Transverse colon (tissue), 4 donors: ENCODE results near the gene LCA5L. TPM values are rescaled to one million over a fixed set of nuclear protein-coding genes. Genes with fewer than 3 reads are reported as not detected.
A peak's percentile ranks its signal among the peaks of the same experiment; 100 is the strongest.

Experiments used
- DNase-seq: peaks from one replicate; pipeline ENCODE4 v3.0.0-alpha.2; 2019
- H3K27ac ChIP-seq, 4 donors: fragments of 200-600 bp; sonication (generic); 2 replicates each; pipeline ENCODE4 v1.5.1; 2016 to 2018; ENCODE audit warnings: inconsistent platforms in 4 of 4
- H3K27me3 ChIP-seq: fragments of 200-600 bp; sonication (generic); 2 replicates; pipeline ENCODE4 v1.5.1; 2017; ENCODE audit warnings: inconsistent platforms
- H3K36me3 ChIP-seq, 4 donors: fragments of 200-600 bp; sonication (generic); 2 replicates each; pipeline ENCODE4 v1.5.1; 2017 to 2019; ENCODE audit warnings: inconsistent platforms in 4 of 4
- H3K4me1 ChIP-seq, 4 donors: fragments of 200-600 bp; sonication (generic); 2 replicates each; pipeline ENCODE4 v1.5.1; 2017 to 2020; ENCODE audit warnings: inconsistent platforms in 4 of 4
- H3K4me3 ChIP-seq, 4 donors: fragments of 200-600 bp; sonication (generic); 1 replicate in 1 of 4; 2 replicates in 3 of 4; pipeline versions ENCODE4 v1.5.1 to v1.6.1; 2017 to 2019; ENCODE audit warnings: inconsistent platforms in 4 of 4
- H3K9me3 ChIP-seq, 2 donors: fragments of 200-600 bp; sonication (generic); 2 replicates each; pipeline ENCODE4 v1.5.1; 2017 to 2019; ENCODE audit warnings: inconsistent platforms in 2 of 2
- CTCF ChIP-seq, 5 experiments: fragments of 200-600 bp in 3 of 5; fragments of 450-650 bp in 2 of 5; sonication (generic) in 3 of 5; IDR thresholded peaks; 1 replicate in 2 of 5; 2 replicates in 3 of 5; pipeline ENCODE4 v1.5.1; 2016 to 2017; ENCODE audit warnings: antibody characterized with exemption in 5 of 5, inconsistent platforms in 3 of 5, mild to moderate bottlenecking in 2 of 5, moderate library complexity in 1 of 5
- EP300 ChIP-seq: sonication (generic); formaldehyde crosslinking; IDR thresholded peaks from one replicate; pipeline ENCODE4 v1.6.1; 2017; ENCODE audit warnings: antibody characterized with exemption, low read depth
- POLR2A ChIP-seq: fragments of 450-650 bp; IDR thresholded peaks from one replicate; pipeline ENCODE4 v1.6.1; 2016; ENCODE audit warnings: antibody characterized with exemption, mild to moderate bottlenecking, moderate library complexity
- POLR2AphosphoS5 ChIP-seq, 3 donors: sonication (generic); formaldehyde crosslinking; IDR thresholded peaks; one replicate each; pipeline ENCODE4 v1.6.1; 2016; ENCODE audit warnings: antibody characterized with exemption in 3 of 3
- WGBS, 2 donors: methylation state at CpG; one replicate each; pipeline ENCODE4 v1.1.5; 2018; ENCODE audit warnings: low coverage in 1 of 2; 5-methylcytosine and 5-hydroxymethylcytosine counted together
- in situ Hi-C, 4 donors: fragments of 200-750 bp; cut with MboI; loops; one replicate each; pipeline versions ENCODE4 v1.15.0 to v1.15.1; 2017; ENCODE audit warnings: low sequenced_read_pairs in 3 of 4, low pct_ligation_motif_present in 1 of 4, low pct_unique_long_range_greater_than_20kb in 1 of 4
- intact Hi-C: fragments of 100-400 bp; cut with DNase I; formaldehyde crosslinking; loops from one replicate; pipeline ENCODE4 v1.15.1; 2023; ENCODE audit warnings: low total_unique reads
- total RNA-seq, 4 donors: library from RNA; depleted of rRNA; stranded (reverse); fragments of >200 nt; gene quantifications; one replicate each; pipeline ENCODE4 v1.1.0, GENCODE V29; 2016

LCA5L gene
- total RNA-seq: under 1 TPM in 2 of 4 donors, not detected in 2; 0.55 to 0.79 TPM

GRCh38 chr21:39445321-39446269 is at the start of gene LCA5L:
LCA5L (minus strand) TSS chr21:39445778; CDS start chr21:39428493, 17,285 bp downstream.
- Histone ChIP-seq H3K27me3 (no peaks in the 10 kb centered on the region), H3K4me3 (peak within 1 kb of the TSS; percentile 60 to 97 (median 83)), H3K4me1 (peaks cover 0 to 13% (median 8%) of the 10 kb centered on the region in 4 donors), H3K36me3 (no peaks in the 10 kb centered on the region), H3K9me3 (no peaks in the 10 kb centered on the region), H3K27ac (peak within 1 kb of the TSS; percentile 83 to 93 (median 91))
- DNase-seq: peak; percentile 93
- in situ Hi-C loops (no loop called here), intact Hi-C loops (no loop called here)
- 0 to 1% methylated on average over 9 to 51 of the region's 83 CpGs for WGBS, 2 donors
- peak; percentile 76 to 82 (median 81) for TF ChIP-seq POLR2AphosphoS5 (IDR thresholded peaks at IDR 0.05)
- no peak for TF ChIP-seq CTCF (IDR thresholded peaks at IDR 0.05)
- TF ChIP-seq POLR2A: peak; percentile 71

- intact Hi-C loops: no loop called here
- H3K4me1 ChIP-seq: no peaks in the 10 kb centered on the region
- no peaks in the 10 kb centered on the region for H3K36me3 ChIP-seq
- no peak overlapping the region for H3K27ac ChIP-seq
- H3K4me3 ChIP-seq: no peak overlapping the region
- 50 to 80% methylated on average over 1 of the region's 1 CpG for WGBS, 2 donors
- H3K9me3 ChIP-seq: peaks cover 0 to 3% of the 10 kb centered on the region in 2 donors
- no peak for TF ChIP-seq EP300
- TF ChIP-seq POLR2AphosphoS5 (IDR thresholded peaks at IDR 0.05): no peak
- no peak for TF ChIP-seq POLR2A
- no peak for TF ChIP-seq CTCF (IDR thresholded peaks at IDR 0.05)
- in situ Hi-C loops: no loop called here
- H3K27me3 ChIP-seq: no peaks in the 10 kb centered on the region
- DNase-seq: no peak
Observed at GRCh38 chr21:39489380-39489924, 43.9 kb upstream of the LCA5L start.

- 63 to 76% methylated on average over 6 of the region's 6 CpGs for WGBS, 2 donors
- intact Hi-C loops: no loop called here
- in situ Hi-C loops: no loop called here
Observed at GRCh38 chr21:39484711-39485276, 39.2 kb upstream of the LCA5L start.

More at GRCh38 chr21:39484711-39485276, 39.2 kb upstream of the LCA5L start:
- Histone ChIP-seq H3K4me1 (no peaks in the 10 kb centered on the region), H3K27ac (no peak overlapping the region), H3K36me3 (no peaks in the 10 kb centered on the region), H3K9me3 (no peaks in the 10 kb centered on the region), H3K27me3 (no peaks in the 10 kb centered on the region), H3K4me3 (no peak overlapping the region)
- DNase-seq: no peak
- no peak for TF ChIP-seq CTCF (IDR thresholded peaks at IDR 0.05)
- TF ChIP-seq POLR2A: no peak
- no peak for TF ChIP-seq EP300
- peak in 1 of 3 donors; percentile 43 for TF ChIP-seq POLR2AphosphoS5 (IDR thresholded peaks at IDR 0.05)
